T-helper 2 cell treated with Interferon-gamma antibody and Interleukin-4, amounts not matched to agents 5 μg/mL and 100 μg/mL, for 36 hours (primary cell): ENCODE results near the gene LCTL.
"Not testable (repeated sequence)": the region's sequence is repeated elsewhere in the genome, so short reads cannot be mapped to it uniquely, and the experiment has no call there.

Source experiments
- DNase-seq: peaks from one replicate; pipeline ENCODE4 v3.0.0; 2021; ENCODE audit warnings: low spot score
- H3K27ac Mint-ChIP-seq: one replicate; pipeline ENCODE4 v1.8.0; 2021; ENCODE audit warnings: mild to moderate bottlenecking, mixed read lengths
- H3K27me3 Mint-ChIP-seq: one replicate; pipeline ENCODE4 v1.8.0; 2021; ENCODE audit warnings: low read depth, mixed read lengths
- H3K36me3 Mint-ChIP-seq: one replicate; pipeline ENCODE4 v1.8.0; 2021; ENCODE audit warnings: low read depth, mixed read lengths
- H3K4me1 Mint-ChIP-seq: one replicate; pipeline ENCODE4 v1.8.0; 2021; ENCODE audit warnings: low read depth, mixed read lengths
- H3K4me3 Mint-ChIP-seq: one replicate; pipeline ENCODE4 v1.8.0; 2022; ENCODE audit warnings: mild to moderate bottlenecking, moderate library complexity, mixed read lengths
- H3K9me3 Mint-ChIP-seq: one replicate; pipeline ENCODE4 v1.8.0; 2021; ENCODE audit warnings: mixed read lengths

The LCTL gene

GRCh38 chr15:66505818-66506217 lies 60.0 kb downstream of the LCTL start:
- peaks cover 44% of the 10 kb centered on the region for H3K36me3 Mint-ChIP-seq
- H3K27me3 Mint-ChIP-seq: no peaks in the 10 kb centered on the region
- H3K9me3 Mint-ChIP-seq: no peaks in the 10 kb centered on the region
- H3K27ac Mint-ChIP-seq: peak overlapping the region; percentile 99
- H3K4me1 Mint-ChIP-seq: peaks cover 37% of the 10 kb centered on the region
- H3K4me3 Mint-ChIP-seq: peak overlapping the region; percentile 100
- no peak for DNase-seq

GRCh38 chr15:66505430-66505811 lies 60.4 kb downstream of the LCTL start:
- Mint-ChIP-seq H3K4me3 (peak overlapping the region; percentile 100), H3K9me3 (no peaks in the 10 kb centered on the region), H3K36me3 (peaks cover 46% of the 10 kb centered on the region), H3K4me1 (peaks cover 37% of the 10 kb centered on the region), H3K27ac (peak overlapping the region; percentile 99), H3K27me3 (no peaks in the 10 kb centered on the region)
- no peak for DNase-seq

GRCh38 chr15:66504563-66505429 lies 61.0 kb downstream of the LCTL start, which contains the start of the genes RPL4 and ZWILCH:
TSS of gene RPL4 (minus strand) at chr15:66504855. CDS start at chr15:66504790, 65 bp downstream.
TSS of gene ZWILCH (plus strand) at chr15:66505326. CDS start at chr15:66505339, 13 bp downstream.
- peak; percentile 75 for DNase-seq
- Mint-ChIP-seq H3K36me3 (peaks cover 52% of the 10 kb centered on the region), H3K27me3 (no peaks in the 10 kb centered on the region), H3K4me3 (peak within 1 kb of the TSS; percentile 100), H3K27ac (peak within 1 kb of the TSS; percentile 99), H3K4me1 (peaks cover 41% of the 10 kb centered on the region), H3K9me3 (no peaks in the 10 kb centered on the region)

- peaks cover 56% of the 10 kb centered on the region for H3K36me3 Mint-ChIP-seq
- DNase-seq: no peak
- no peaks in the 10 kb centered on the region for H3K27me3 Mint-ChIP-seq
- peaks cover 43% of the 10 kb centered on the region for H3K4me1 Mint-ChIP-seq
- H3K27ac Mint-ChIP-seq: peak overlapping the region; percentile 99
- H3K4me3 Mint-ChIP-seq: peak overlapping the region; percentile 100
- no peaks in the 10 kb centered on the region for H3K9me3 Mint-ChIP-seq
Measured at GRCh38 chr15:66503780-66504562, 61.8 kb downstream of the LCTL start.

GRCh38 chr15:66503041-66503648 lies 62.7 kb downstream of the LCTL start:
- Mint-ChIP-seq H3K4me1 (peaks cover 38% of the 10 kb centered on the region), H3K27ac (peak overlapping the region; percentile 99), H3K36me3 (peaks cover 62% of the 10 kb centered on the region), H3K4me3 (peak overlapping the region; percentile 100)
- H3K9me3 Mint-ChIP-seq, DNase-seq, H3K27me3 Mint-ChIP-seq: not testable (repeated sequence)

GRCh38 chr15:66502491-66502890 lies 63.3 kb downstream of the LCTL start:
- Mint-ChIP-seq H3K4me1 (peaks cover 35% of the 10 kb centered on the region), H3K9me3 (no peaks in the 10 kb centered on the region), H3K4me3 (peak overlapping the region; percentile 100), H3K27me3 (no peaks in the 10 kb centered on the region), H3K27ac (peak overlapping the region; percentile 74), H3K36me3 (peaks cover 69% of the 10 kb centered on the region)
- DNase-seq: no peak

GRCh38 chr15:66500346-66500745 lies 65.5 kb downstream of the LCTL start:
- H3K4me1 Mint-ChIP-seq: peaks cover 31% of the 10 kb centered on the region
- H3K36me3 Mint-ChIP-seq: peaks cover 80% of the 10 kb centered on the region
- H3K27ac Mint-ChIP-seq, DNase-seq, H3K27me3 Mint-ChIP-seq, H3K9me3 Mint-ChIP-seq, H3K4me3 Mint-ChIP-seq: not testable (repeated sequence)

- H3K4me3 Mint-ChIP-seq: peak overlapping the region; percentile 28
- H3K27ac Mint-ChIP-seq: peak overlapping the region; percentile 96
- peaks cover 35% of the 10 kb centered on the region for H3K4me1 Mint-ChIP-seq
- no peak for DNase-seq
- H3K27me3 Mint-ChIP-seq: no peaks in the 10 kb centered on the region
- H3K36me3 Mint-ChIP-seq: peaks cover 82% of the 10 kb centered on the region
- H3K9me3 Mint-ChIP-seq: no peaks in the 10 kb centered on the region
Measured at GRCh38 chr15:66498501-66499386, 67.1 kb downstream of the LCTL start.
